K562 (cell line): ENCODE results near the gene MBOAT2. TPM values are rescaled to one million over a fixed set of nuclear protein-coding genes. Genes with fewer than 3 reads are reported as not detected.

Experiments used
- BHLHE40 ChIP-seq: IDR thresholded peaks from 2 replicates; pipeline ENCODE4 v1.6.1; 2011; ENCODE audit warnings: low read length, improper control_type of control experiment
- CREM ChIP-seq: IDR thresholded peaks from 2 replicates; pipeline ENCODE4 v1.6.1; 2014; ENCODE audit warnings: antibody characterized with exemption, low read depth
- MAX ChIP-seq: sonication (generic); formaldehyde crosslinking; IDR thresholded peaks from 2 replicates; pipeline ENCODE4 v1.9.0; 2022; ENCODE audit warnings: mild to moderate bottlenecking, missing genetic modification reagents
- MAZ ChIP-seq, 2 experiments: fragments of 450-650 bp in 1 of 2; sonication (generic) in 1 of 2; formaldehyde crosslinking; IDR thresholded peaks in 1 of 2; conservative IDR thresholded peaks in 1 of 2; 2 replicates each; pipeline versions ENCODE4 v1.4.0 to v1.5.0; 2020; ENCODE audit warnings: mild to moderate bottlenecking in 1 of 2, missing genetic modification reagents in 1 of 2
- PHF21A ChIP-seq: fragments of 450-650 bp; IDR thresholded peaks from 2 replicates; pipeline ENCODE4 v1.6.1; 2017; ENCODE audit warnings: low read depth, borderline replicate concordance
- PML ChIP-seq: IDR thresholded peaks from 2 replicates; pipeline ENCODE4 v1.6.1; 2012; ENCODE audit warnings: low read length, inconsistent platforms
- POLR2H ChIP-seq: IDR thresholded peaks from 2 replicates; pipeline ENCODE4 v1.6.1; 2016; ENCODE audit warnings: missing genetic modification characterization, low read depth, mild to moderate bottlenecking, control low read depth, missing compliant biosample characterization, moderate library complexity
- RBFOX2 ChIP-seq: fragments of 200-400 bp; formaldehyde crosslinking; IDR thresholded peaks from 2 replicates; pipeline ENCODE4 v1.6.1; 2017; ENCODE audit warnings: low read depth, mild to moderate bottlenecking, low read length, moderate library complexity
- RBM22 ChIP-seq: fragments of 200-400 bp; formaldehyde crosslinking; IDR thresholded peaks from 2 replicates; pipeline ENCODE4 v1.6.1; 2018; ENCODE audit warnings: low read length, low read depth; ENCODE audit not compliant: poor library complexity, severe bottlenecking
- RREB1 ChIP-seq: fragments of 250-450 bp; sonication (Bioruptor Pico); IDR thresholded peaks from 2 replicates; pipeline ENCODE4 v1.4.0; 2020
- RUNX1 ChIP-seq: sonication (generic); IDR thresholded peaks from 2 replicates; pipeline ENCODE4 v1.6.1; 2016; ENCODE audit warnings: antibody characterized with exemption, low read depth
- SP1 ChIP-seq: sonication (generic); formaldehyde crosslinking; IDR thresholded peaks from 2 replicates; pipeline ENCODE4 v1.8.1; 2022; ENCODE audit warnings: mild to moderate bottlenecking, missing genetic modification reagents
- TAF9B ChIP-seq: fragments of 450-650 bp; IDR thresholded peaks from 2 replicates; pipeline ENCODE4 v1.6.1; 2018; ENCODE audit warnings: mild to moderate bottlenecking; ENCODE audit not compliant: partially characterized antibody
- TBP ChIP-seq: optimal IDR thresholded peaks from 2 replicates; pipeline ENCODE3; 2011; ENCODE audit warnings: low read depth, low read length, improper control_type of control experiment
- VEZF1 ChIP-seq: fragments of 200-800 bp; sonication (Bioruptor generic); IDR thresholded peaks from 2 replicates; pipeline ENCODE4 v1.6.1; 2017; ENCODE audit warnings: missing genetic modification characterization, missing compliant biosample characterization
- YY1 ChIP-seq, 3 experiments: IDR thresholded peaks; 2 replicates each; pipeline ENCODE4 v1.6.1; 2011; ENCODE audit warnings: low read length in 2 of 3, mild to moderate bottlenecking in 2 of 3, moderate library complexity in 2 of 3, borderline replicate concordance in 1 of 3, control low read depth in 1 of 3, low read depth in 1 of 3; ENCODE audit not compliant: insufficient read depth in 3 of 3, insufficient replicate concordance in 2 of 3, control insufficient read depth in 1 of 3, insufficient read length in 1 of 3; ENCODE audit errors: extremely low read depth in 1 of 3
- ZBTB7A ChIP-seq: IDR thresholded peaks from 2 replicates; pipeline ENCODE4 v1.6.1; 2011; ENCODE audit warnings: low read depth, mild to moderate bottlenecking, low read length, moderate library complexity, borderline replicate concordance; ENCODE audit not compliant: control insufficient read depth
- ZNF12 ChIP-seq: sonication (generic); formaldehyde crosslinking; IDR thresholded peaks from 2 replicates; pipeline ENCODE4 v1.4.0; 2020; ENCODE audit warnings: mild to moderate bottlenecking, missing genetic modification reagents
- ZNF75A ChIP-seq: fragments of 450-650 bp; formaldehyde crosslinking; IDR thresholded peaks from 2 replicates; pipeline ENCODE4 v1.4.0; 2020; ENCODE audit warnings: mild to moderate bottlenecking
- polyA plus RNA-seq, 8 experiments: library from polyadenylated mRNA; depleted of rRNA in 4 of 8; stranded (reverse) in 5 of 8; unstranded in 3 of 8; fragments of >200 nt; fragmentation: Nextera tagmentation in 2 of 8; fragmentation: Illumina TruSeq in 1 of 8; extraction: Ambion mirVana in 2 of 8; extraction: Trizol in 1 of 8; gene quantifications; 2 replicates each; pipeline versions ENCODE4 v1.2.1 to v1.2.3, GENCODE V29; 2011 to 2014; ENCODE audit warnings: inconsistent platforms in 1 of 8, missing spikeins in 1 of 8
- total RNA-seq, 7 experiments: library from RNA; depleted of rRNA in 6 of 7; stranded (reverse); fragments of >200 nt in 6 of 7; fragmentation: Illumina TruSeq in 2 of 7; extraction: Trizol in 2 of 7; gene quantifications; 2 replicates each; pipeline versions ENCODE4 v1.2.1 to v1.2.3, GENCODE V29; 2011 to 2021; ENCODE audit warnings: low replicate concordance in 1 of 7

The MBOAT2 gene
- total and polyA plus RNA-seq, 9 of the 15 experiments (the other 6 are each of a cell fraction or from before 2014, with no cell fraction given): 8.4 to 122 (median 27.6) TPM

- TF ChIP-seq MAZ (CRISPR knock-in tag; conservative IDR thresholded peaks at IDR 0.05 in 1 of 2, IDR thresholded peaks at IDR 0.05 in 1 of 2): peak; percentile 25 to 58; a peak in 2 of 4 replicates
- no peak for TF ChIP-seq RUNX1
- peak; percentile 76 for TF ChIP-seq TBP
- peak; percentile 74 to 96 (median 91) for TF ChIP-seq YY1 (IDR thresholded peaks at IDR 0.05; ENCODE audit: borderline replicate concordance in 1 of 3, control insufficient read depth in 1 of 3, extremely low read depth in 1 of 3, insufficient read depth in 3 of 3, insufficient read length in 1 of 3, insufficient replicate concordance in 2 of 3, low read depth in 1 of 3, low read length in 2 of 3)
- no peak for TF ChIP-seq PHF21A
- peak; percentile 58 for TF ChIP-seq MAX (CRISPR knock-in tag)
- peak; percentile 58 for TF ChIP-seq CREM
- TF ChIP-seq ZNF75A (CRISPR knock-in tag): no peak
- no peak for TF ChIP-seq RREB1 (CRISPR knock-in tag)
- TF ChIP-seq RBFOX2: peak; percentile 91
- TF ChIP-seq ZBTB7A: peak; percentile 68; the same call in 1 of the 2 replicates
- TF ChIP-seq PML: peak; percentile 60; the same call in 1 of the 2 replicates
- TF ChIP-seq TAF9B: peak; percentile 68
- TF ChIP-seq VEZF1 (CRISPR knock-in tag): peak; percentile 81
- peak; percentile 68; the same call in 1 of the 2 replicates for TF ChIP-seq SP1 (CRISPR knock-in tag)
- peak; percentile 22 for TF ChIP-seq RBM22
- peak; percentile 93 for TF ChIP-seq BHLHE40
- TF ChIP-seq POLR2H (tag): 0 out of 2 replicates have a peak, but pooled peaks have one; percentile 14
- TF ChIP-seq ZNF12 (CRISPR knock-in tag): no peak
Measured at GRCh38 chr2:8836971-8837794, 166.3 kb downstream of the MBOAT2 start, which contains the start of gene KIDINS220 (continued).
